GM21367 (cell line): ENCODE measurements around the gene EXOC4.

ENCODE experiments used
- ATAC-seq: cut with Tn5 transposase; IDR thresholded peaks from one replicate; pipeline ENCODE4 v1.9.1; 2021; ENCODE audit not compliant: unreplicated experiment

The EXOC4 gene

DNA sequence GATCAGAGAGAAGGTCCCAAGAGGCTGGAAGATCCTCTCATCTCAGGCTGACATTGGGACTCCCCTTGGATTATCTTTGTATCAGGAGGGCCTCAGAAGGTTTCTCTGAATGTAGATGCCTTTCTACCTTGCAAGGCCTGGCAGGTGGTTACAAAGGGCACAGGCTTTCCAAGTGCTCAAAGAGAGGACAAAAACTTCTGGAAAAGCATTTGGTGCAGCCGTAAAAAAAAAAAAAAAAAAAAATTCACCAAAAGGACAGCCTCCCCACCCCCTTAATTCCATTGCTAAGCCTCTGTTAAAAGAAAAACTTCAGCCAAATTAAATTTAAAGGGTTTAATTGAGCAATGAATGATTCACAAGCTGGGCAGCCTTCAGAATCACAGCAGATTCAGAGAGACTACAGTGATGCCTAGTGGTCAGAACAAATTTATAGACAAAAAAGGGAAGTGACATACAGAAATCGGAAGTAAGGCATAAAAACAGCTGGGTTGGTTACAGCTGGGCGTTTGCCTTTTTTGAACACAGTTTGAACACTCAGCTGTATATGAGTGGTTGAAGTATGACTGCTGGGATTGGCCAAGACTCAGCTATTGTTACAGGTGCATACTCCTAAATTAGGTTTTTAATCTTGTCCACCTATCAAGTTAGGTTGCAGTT, 831.7 kb downstream of the EXOC4 start:
- ATAC-seq, result no peak

- no peak for ATAC-seq
Measured at GRCh38 chr7:134085311-134085710, 832.4 kb downstream of the EXOC4 start.

GRCh38 chr7:134086998-134087735, 834.3 kb downstream of the EXOC4 start:
- no peak for ATAC-seq

DNA sequence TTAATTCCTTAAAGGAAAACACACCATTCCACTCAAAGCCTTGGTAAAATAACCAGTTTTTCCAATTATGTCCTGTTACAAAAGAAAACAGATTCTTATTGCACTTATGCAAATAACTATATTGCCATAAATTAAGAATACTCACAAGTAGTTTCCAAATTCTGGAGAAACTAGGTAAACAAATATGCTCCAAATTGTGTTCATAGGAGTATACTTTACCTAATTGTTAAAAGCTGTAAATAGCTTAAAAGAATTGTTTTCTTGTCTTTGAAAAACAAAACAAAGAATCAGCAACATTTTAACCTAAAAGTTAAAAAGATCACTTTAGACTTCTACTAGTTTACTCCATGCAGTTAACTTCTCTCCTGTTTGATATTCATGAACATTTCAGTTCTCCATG, 835.3 kb downstream of the EXOC4 start:
- no peak for ATAC-seq

DNA sequence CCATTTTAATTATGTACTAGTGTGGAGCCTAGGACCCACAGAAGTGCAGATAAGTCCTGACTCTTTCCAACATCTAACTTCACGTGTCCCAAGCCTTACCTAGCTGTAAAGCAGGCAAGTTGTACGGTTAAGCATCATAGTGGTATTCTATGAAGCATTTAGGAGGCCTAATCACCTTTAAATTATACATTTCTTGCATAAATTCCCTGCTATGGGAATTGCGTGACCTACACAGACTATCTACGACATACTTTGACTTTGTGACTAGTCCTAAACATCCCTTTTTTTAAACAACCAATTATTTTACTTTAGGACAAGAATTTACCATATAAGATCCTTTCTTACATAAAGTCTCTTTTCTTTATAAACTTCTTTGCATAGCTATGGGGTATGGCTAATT, 836.6 kb downstream of the EXOC4 start:
- ATAC-seq, result no peak

DNA sequence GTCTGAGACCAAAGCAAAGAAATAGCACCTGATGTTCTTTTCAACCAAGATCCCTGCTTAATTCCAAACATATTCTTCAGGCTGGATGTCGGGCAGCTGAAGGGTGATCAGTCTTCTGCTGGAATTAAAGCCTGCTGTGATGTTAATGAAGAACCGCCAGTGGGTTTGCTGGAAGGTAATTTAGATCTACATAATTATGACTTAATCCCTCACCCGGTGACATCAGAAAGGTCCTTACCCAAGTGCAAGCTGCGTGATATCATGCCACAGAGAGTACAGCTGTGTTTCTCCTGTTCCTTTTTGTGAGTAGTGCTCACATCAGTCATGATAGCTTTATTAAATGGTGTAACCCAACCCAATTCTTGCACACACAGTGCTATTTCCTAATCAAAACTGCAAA, 845.2 kb downstream of the EXOC4 start:
- no peak for ATAC-seq

GRCh38 chr7:134101716-134102115, 848.8 kb downstream of the EXOC4 start:
- ATAC-seq, result no peak

DNA sequence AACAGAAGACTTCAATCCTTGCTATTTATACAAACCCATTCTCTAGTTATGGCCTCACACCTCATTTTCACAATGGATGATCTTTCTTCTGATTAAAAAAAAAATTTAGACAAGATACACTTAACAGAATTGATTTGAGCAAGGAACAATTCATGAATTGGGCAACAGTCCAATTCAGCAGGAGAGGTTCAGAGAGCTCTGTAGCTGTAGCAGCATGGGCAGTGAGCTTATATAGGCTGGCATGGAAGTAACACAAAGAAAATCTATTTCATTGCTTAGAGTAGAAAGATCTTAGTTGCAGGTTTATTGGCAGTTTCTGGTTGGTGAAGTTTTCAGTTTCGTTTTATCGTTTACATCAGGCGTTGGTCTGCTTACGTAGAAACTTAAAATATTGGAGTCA, 851.3 kb downstream of the EXOC4 start:
- ATAC-seq, result no peak

GRCh38 chr7:134105841-134106240, 853.0 kb downstream of the EXOC4 start:
- no peak for ATAC-seq

GRCh38 chr7:134108802-134109201, 855.9 kb downstream of the EXOC4 start:
- no peak for ATAC-seq

GRCh38 chr7:134113655-134114054, 860.8 kb downstream of the EXOC4 start:
- no peak for ATAC-seq

GRCh38 chr7:134114992-134115391, 862.1 kb downstream of the EXOC4 start:
- no peak for ATAC-seq
